Measurements from ENCODE around the gene SMIM26.
A peak's percentile ranks its signal among the peaks of the same experiment; 100 is the strongest.

The SMIM26 gene

GRCh38 chr20:18580012-18580411 lies 12.8 kb downstream of the SMIM26 start:
- DNase-seq (ENCODE audit: low read depth in 2 of 2), result no peak

- no peak for DNase-seq (ENCODE audit: low read depth in 2 of 2)
Measured at GRCh38 chr20:18585134-18585533, 17.9 kb downstream of the SMIM26 start.

GRCh38 chr20:18587665-18588573 lies 20.7 kb downstream of the SMIM26 start, which contains the start of gene DTD1:
Gene DTD1 (plus strand): TSS chr20:18588054. CDS start chr20:18588073, 19 bp downstream.
- peak; percentile 66 to 67 for DNase-seq (ENCODE audit: low read depth in 2 of 2)

GRCh38 chr20:18588574-18588933 lies 21.3 kb downstream of the SMIM26 start:
- DNase-seq (ENCODE audit: low read depth in 2 of 2), result no peak

GRCh38 chr20:18589941-18590674 lies 22.9 kb downstream of the SMIM26 start:
- no peak for DNase-seq (ENCODE audit: low read depth in 2 of 2)

- DNase-seq (ENCODE audit: low read depth in 2 of 2), result no peak
Measured at GRCh38 chr20:18596270-18596669, 29.0 kb downstream of the SMIM26 start.

GRCh38 chr20:18609741-18610140 lies 42.5 kb downstream of the SMIM26 start:
- DNase-seq (ENCODE audit: low read depth in 2 of 2), result no peak

GRCh38 chr20:18611492-18611891 lies 44.3 kb downstream of the SMIM26 start:
- no peak for DNase-seq (ENCODE audit: low read depth in 2 of 2)

GRCh38 chr20:18613553-18613952 lies 46.3 kb downstream of the SMIM26 start:
- DNase-seq (ENCODE audit: low read depth in 2 of 2), result no peak

GRCh38 chr20:18614244-18614643 lies 47.0 kb downstream of the SMIM26 start:
- no peak for DNase-seq (ENCODE audit: low read depth in 2 of 2)

- DNase-seq (ENCODE audit: low read depth in 2 of 2), result no peak
Measured at GRCh38 chr20:18615020-18615650, 47.9 kb downstream of the SMIM26 start.
